ENCODE results near the gene C19orf38. TPM values are rescaled to one million over a fixed set of nuclear protein-coding genes. Genes with fewer than 3 reads are reported as not detected.

Gene C19orf38
- total RNA-seq, 1 experiment from 2014 or later = 0.07 TPM

- no peak for DNase-seq
- Histone ChIP-seq H4K20me1 (ENCODE audit: low read length) (no peaks in the 10 kb centered on the region), H3K36me3 (ENCODE audit: low read depth, low read length) (peaks cover 31% of the 10 kb centered on the region), H3K27me3 (ENCODE audit: low read length) (no peaks in the 10 kb centered on the region), H3K9me2 (replicated peaks; ENCODE audit: low read length) (no peaks in the 10 kb centered on the region), H2AFZ (ENCODE audit: low read length) (no peak overlapping the region), H3K4me3 (ENCODE audit: low read length) (no peak overlapping the region), H3F3A (ENCODE audit: low read length, unreplicated experiment) (no peaks in the 10 kb centered on the region), H3K9ac (ENCODE audit: low read length) (no peak overlapping the region), H3K79me2 (ENCODE audit: low read length) (no peaks in the 10 kb centered on the region), H3K4me2 (ENCODE audit: low read length) (no peak overlapping the region), H3K27ac (ENCODE audit: low read length) (no peak overlapping the region), H3K9me3 (ENCODE audit: low read length) (no peaks in the 10 kb centered on the region), H3K4me1 (ENCODE audit: insufficient read depth, low read length) (peaks cover 18% of the 10 kb centered on the region)
- POLR2A ChIA-PET (ENCODE audit: unreplicated experiment) = no interaction called here
- no peak for ATAC-seq
- CTCF ChIA-PET = no interaction called here
- TF ChIP-seq EZH2phosphoT487 (IDR thresholded peaks at IDR 0.05; ENCODE audit: borderline replicate concordance, low read length) = no peak
- no peak for TF ChIP-seq CTCF (conservative IDR thresholded peaks at IDR 0.05; ENCODE audit: low read depth, low read length)
- no peak for TF ChIP-seq EZH2 (IDR thresholded peaks at IDR 0.05; ENCODE audit: low read length, unreplicated experiment)
- no TSS peak for BruUV-seq (replicated peaks)
- intact Hi-C loops (cut with micrococcal nuclease) = no loop called here
These were observed 36.7 kb upstream of the C19orf38 start for GRCh38 chr19:10811391-10812111.

GRCh38 chr19:10812196-10812595 lies 36.0 kb upstream of the C19orf38 start:
- Histone ChIP-seq H3K4me3 (ENCODE audit: low read length) (no peak overlapping the region), H3K4me2 (ENCODE audit: low read length) (no peak overlapping the region), H3K27ac (ENCODE audit: low read length) (no peak overlapping the region), H3K79me2 (ENCODE audit: low read length) (no peaks in the 10 kb centered on the region), H2AFZ (ENCODE audit: low read length) (no peak overlapping the region), H3K9ac (ENCODE audit: low read length) (no peak overlapping the region), H3F3A (ENCODE audit: low read length, unreplicated experiment) (no peaks in the 10 kb centered on the region), H3K27me3 (ENCODE audit: low read length) (no peaks in the 10 kb centered on the region), H4K20me1 (ENCODE audit: low read length) (no peaks in the 10 kb centered on the region), H3K9me2 (replicated peaks; ENCODE audit: low read length) (no peaks in the 10 kb centered on the region), H3K9me3 (ENCODE audit: low read length) (no peaks in the 10 kb centered on the region), H3K36me3 (ENCODE audit: low read depth, low read length) (peaks cover 31% of the 10 kb centered on the region), H3K4me1 (ENCODE audit: insufficient read depth, low read length) (peaks cover 18% of the 10 kb centered on the region)
- no TSS peak for BruUV-seq (replicated peaks)
- intact Hi-C loops (cut with micrococcal nuclease) = no loop called here
- ChIA-PET CTCF (no interaction called here), POLR2A (ENCODE audit: unreplicated experiment) (no interaction called here)
- ATAC-seq = no peak
- DNase-seq = no peak
- no peak for TF ChIP-seq EZH2 (IDR thresholded peaks at IDR 0.05; ENCODE audit: low read length, unreplicated experiment)
- TF ChIP-seq EZH2phosphoT487 (IDR thresholded peaks at IDR 0.05; ENCODE audit: borderline replicate concordance, low read length) = no peak
- TF ChIP-seq CTCF (conservative IDR thresholded peaks at IDR 0.05; ENCODE audit: low read depth, low read length) = no peak

- no peak for TF ChIP-seq EZH2phosphoT487 (IDR thresholded peaks at IDR 0.05; ENCODE audit: borderline replicate concordance, low read length)
- no peak for TF ChIP-seq EZH2 (IDR thresholded peaks at IDR 0.05; ENCODE audit: low read length, unreplicated experiment)
- TF ChIP-seq CTCF (conservative IDR thresholded peaks at IDR 0.05; ENCODE audit: low read depth, low read length) = no peak
- H3K4me3 ChIP-seq (ENCODE audit: low read length) = no peak overlapping the region
- no peak overlapping the region for H3K4me2 ChIP-seq (ENCODE audit: low read length)
- no peaks in the 10 kb centered on the region for H3K9me2 ChIP-seq (replicated peaks; ENCODE audit: low read length)
- no peaks in the 10 kb centered on the region for H3K27me3 ChIP-seq (ENCODE audit: low read length)
- peak overlapping the region; percentile 36; the same call in 1 of the 2 replicates for H3K9ac ChIP-seq (ENCODE audit: low read length)
- no peaks in the 10 kb centered on the region for H3K9me3 ChIP-seq (ENCODE audit: low read length)
- no peaks in the 10 kb centered on the region for H4K20me1 ChIP-seq (ENCODE audit: low read length)
- peak overlapping the region; percentile 62 for H3K27ac ChIP-seq (ENCODE audit: low read length)
- peak; percentile 47; the same call in 1 of the 2 replicates for ATAC-seq
- peak; percentile 64 for DNase-seq
- ChIA-PET CTCF (no interaction called here), POLR2A (ENCODE audit: unreplicated experiment) (no interaction called here)
- no peaks in the 10 kb centered on the region for H3K79me2 ChIP-seq (ENCODE audit: low read length)
- no peak overlapping the region for H2AFZ ChIP-seq (ENCODE audit: low read length)
- H3F3A ChIP-seq (ENCODE audit: low read length, unreplicated experiment) = no peaks in the 10 kb centered on the region
- intact Hi-C loops (cut with micrococcal nuclease) = no loop called here
- H3K36me3 ChIP-seq (ENCODE audit: low read depth, low read length) = peaks cover 31% of the 10 kb centered on the region
- no TSS peak for BruUV-seq (replicated peaks)
- H3K4me1 ChIP-seq (ENCODE audit: insufficient read depth, low read length) = peaks cover 18% of the 10 kb centered on the region
These were observed 35.3 kb upstream of the C19orf38 start for GRCh38 chr19:10812902-10813404.
